Activated CD8-positive, alpha-beta T cell treated with anti-CD3 and anti-CD28 coated beads for 36 hours (primary cell): ENCODE data around the gene TCF7L2. TPM values are rescaled to one million over a fixed set of nuclear protein-coding genes. Genes with fewer than 3 reads are reported as not detected.

Experiments used
- ATAC-seq: fragments of 200-7000 bp; cut with Tn5 transposase; one replicate; pipeline ENCODE4 v1.10.0; 2021; ENCODE audit warnings: mild to moderate bottlenecking, moderate library complexity
- CTCF ChIA-PET: fragments of 350-600 bp; sonication (Branson Sonifier 250); formaldehyde crosslinking; loops from one replicate; lab custom pipeline; 2021; ENCODE audit warnings: antibody characterized with exemption; lab: Charles Lee
- POLR2A ChIA-PET: fragments of 350-600 bp; sonication (Branson Sonifier 250); formaldehyde crosslinking; loops from one replicate; lab custom pipeline; 2021; ENCODE audit warnings: antibody characterized with exemption; lab: Charles Lee
- DNase-seq: peaks from one replicate; pipeline ENCODE4 v3.0.0-alpha.2; 2020
- H3K27ac Mint-ChIP-seq: one replicate; pipeline ENCODE4 v1.8.0; 2021; ENCODE audit warnings: mild to moderate bottlenecking, mixed read lengths
- H3K27me3 Mint-ChIP-seq: one replicate; pipeline ENCODE4 v1.8.0; 2021; ENCODE audit warnings: mixed read lengths
- H3K36me3 Mint-ChIP-seq: one replicate; pipeline ENCODE4 v1.8.0; 2021; ENCODE audit warnings: low read depth, mixed read lengths
- H3K4me1 Mint-ChIP-seq: one replicate; pipeline ENCODE4 v1.8.0; 2021; ENCODE audit warnings: low read depth, mixed read lengths
- H3K4me3 Mint-ChIP-seq: one replicate; pipeline ENCODE4 v1.8.0; 2021; ENCODE audit warnings: mild to moderate bottlenecking, moderate library complexity, mixed read lengths
- H3K9me3 Mint-ChIP-seq: one replicate; pipeline ENCODE4 v1.8.0; 2021; ENCODE audit warnings: mixed read lengths
- CTCF ChIP-seq: fragments of 200-600 bp; IDR thresholded peaks from one replicate; pipeline ENCODE4 v1.8.0; 2022; ENCODE audit warnings: antibody characterized with exemption, mild to moderate bottlenecking
- intact Hi-C: fragments of 100-400 bp; cut with micrococcal nuclease; formaldehyde crosslinking; loops from one replicate; pipeline ENCODE4 v1.10.0; 2022
- total RNA-seq, 2 experiments: library from RNA; stranded (reverse); gene quantifications; one replicate each; pipeline ENCODE4 v1.2.3, GENCODE V29; 2021

Gene TCF7L2
- total RNA-seq, 2 experiments from 2014 or later: 1.5 to 1.6 TPM

- no peak for TF ChIP-seq CTCF
- ATAC-seq: no peak
- CTCF ChIA-PET: no interaction called here
These were observed 102.2 kb downstream of the TCF7L2 start for GRCh38 chr10:113052076-113052830.

DNA sequence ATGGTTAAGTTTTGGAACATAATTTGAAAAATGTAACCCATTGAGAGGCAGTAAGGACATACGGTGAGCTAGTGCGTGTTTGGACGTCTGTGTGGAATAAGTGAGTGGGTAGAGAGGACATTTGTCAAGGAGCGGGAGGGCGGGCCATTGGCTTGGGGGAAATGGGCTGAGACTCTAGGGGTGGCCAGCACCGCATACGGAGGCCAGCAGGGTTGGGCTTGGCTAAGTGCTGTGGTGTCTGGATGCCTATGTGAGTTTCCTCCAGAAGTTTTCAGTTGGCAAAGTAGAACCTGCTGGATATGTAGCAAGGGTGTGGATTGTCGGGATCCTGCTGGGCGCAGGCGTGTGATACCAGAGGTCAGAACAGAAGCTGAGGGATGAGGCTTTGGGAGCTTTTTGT, 103.0 kb downstream of the TCF7L2 start:
- no peaks in the 10 kb centered on the region for H3K9me3 Mint-ChIP-seq
- intact Hi-C loops: no loop called here
- no peaks in the 10 kb centered on the region for H3K36me3 Mint-ChIP-seq
- CTCF ChIA-PET: no interaction called here
- DNase-seq (no peak), ATAC-seq (no peak)
- H3K27me3 Mint-ChIP-seq: peaks cover 5% of the 10 kb centered on the region
- POLR2A ChIA-PET: no interaction called here
- no peak for TF ChIP-seq CTCF
- H3K4me3 Mint-ChIP-seq: no peak overlapping the region
- H3K27ac Mint-ChIP-seq: no peak overlapping the region
- peaks cover 21% of the 10 kb centered on the region for H3K4me1 Mint-ChIP-seq

More at GRCh38 chr10:113052076-113052830, 102.2 kb downstream of the TCF7L2 start:
- Mint-ChIP-seq H3K4me1 (peaks cover 21% of the 10 kb centered on the region), H3K9me3 (no peaks in the 10 kb centered on the region), H3K36me3 (peaks cover 2% of the 10 kb centered on the region), H3K27ac (no peak overlapping the region), H3K4me3 (no peak overlapping the region), H3K27me3 (peaks cover 5% of the 10 kb centered on the region)
- POLR2A ChIA-PET: no interaction called here
- intact Hi-C loops: no loop called here
- no peak for DNase-seq

GRCh38 chr10:113053881-113054280, 103.8 kb downstream of the TCF7L2 start:
- DNase-seq: no peak
- peaks cover 5% of the 10 kb centered on the region for H3K27me3 Mint-ChIP-seq
- intact Hi-C loops: no loop called here
- ATAC-seq: no peak
- H3K27ac Mint-ChIP-seq: no peak overlapping the region
- ChIA-PET POLR2A (no interaction called here), CTCF (no interaction called here)
- peaks cover 21% of the 10 kb centered on the region for H3K4me1 Mint-ChIP-seq
- H3K36me3 Mint-ChIP-seq: no peaks in the 10 kb centered on the region
- H3K4me3 Mint-ChIP-seq: no peak overlapping the region
- H3K9me3 Mint-ChIP-seq: no peaks in the 10 kb centered on the region
- no peak for TF ChIP-seq CTCF

DNA sequence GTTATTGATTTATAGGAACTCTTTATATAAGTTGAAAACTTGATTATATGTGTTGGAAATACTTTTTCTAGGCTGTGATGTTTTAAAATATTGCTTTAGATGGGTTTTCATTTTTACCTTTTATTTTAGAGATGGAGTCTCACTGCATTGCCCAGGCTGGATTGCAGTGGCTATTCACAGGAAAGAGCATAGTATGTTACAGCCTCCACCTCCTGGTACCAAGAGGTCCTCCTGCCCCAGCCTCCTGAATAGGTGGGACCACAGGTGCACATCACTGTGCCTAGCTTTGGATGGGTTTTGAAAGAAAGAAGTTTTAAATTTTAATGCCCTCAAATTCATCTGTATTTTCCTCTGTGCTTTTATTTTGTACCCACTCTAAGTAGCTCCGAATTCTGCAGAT, 105.4 kb downstream of the TCF7L2 start:
- CTCF ChIA-PET: no interaction called here

More for the DNA sequence above, 105.4 kb downstream of the TCF7L2 start:
- POLR2A ChIA-PET: no interaction called here
- DNase-seq (no peak), ATAC-seq (no peak)
- no peak for TF ChIP-seq CTCF
- H3K27me3 Mint-ChIP-seq: peaks cover 5% of the 10 kb centered on the region
- intact Hi-C loops: no loop called here
- no peaks in the 10 kb centered on the region for H3K9me3 Mint-ChIP-seq
- peaks cover 14% of the 10 kb centered on the region for H3K4me1 Mint-ChIP-seq
- H3K4me3 Mint-ChIP-seq: no peak overlapping the region
- no peak overlapping the region for H3K27ac Mint-ChIP-seq
- H3K36me3 Mint-ChIP-seq: no peaks in the 10 kb centered on the region
